RWPE2 (cell line): Measurements from ENCODE around the gene TTLL1.

ENCODE experiments used
- ATAC-seq: fragments of 200-7000 bp; cut with Tn5 transposase; 3 replicates; pipeline ENCODE4 v1.9.1; 2021; ENCODE audit warnings: low read depth
- DNase-seq: peaks from one replicate; pipeline ENCODE4 v3.0.0-alpha.2; 2020; ENCODE audit warnings: low spot score
- H3K27ac ChIP-seq: fragments of 450-650 bp; 2 replicates; pipeline ENCODE4 v1.5.1; 2017; ENCODE audit warnings: mild to moderate bottlenecking; ENCODE audit not compliant: poor library complexity, severe bottlenecking
- H3K27me3 ChIP-seq: fragments of 250-450 bp; sonication (Bioruptor Pico); 2 replicates; pipeline ENCODE4 v1.5.1; 2021; ENCODE audit warnings: mild to moderate bottlenecking, moderate library complexity; ENCODE audit not compliant: insufficient read depth, poor library complexity, severe bottlenecking
- H3K36me3 ChIP-seq: fragments of 250-450 bp; sonication (Bioruptor Pico); 2 replicates; pipeline ENCODE4 v1.5.1; 2020; ENCODE audit warnings: low read depth, mild to moderate bottlenecking, moderate library complexity
- H3K4me1 ChIP-seq: fragments of 250-450 bp; sonication (Bioruptor Pico); 2 replicates; pipeline ENCODE4 v1.5.1; 2021; ENCODE audit warnings: mild to moderate bottlenecking, moderate library complexity; ENCODE audit not compliant: insufficient read depth, poor library complexity, severe bottlenecking
- H3K4me3 ChIP-seq: fragments of 250-450 bp; sonication (Bioruptor Pico); 2 replicates; pipeline ENCODE4 v1.5.1; 2021; ENCODE audit warnings: mild to moderate bottlenecking, moderate library complexity; ENCODE audit not compliant: severe bottlenecking
- H3K9me3 ChIP-seq: fragments of 250-450 bp; sonication (Bioruptor Pico); 2 replicates; pipeline ENCODE4 v1.5.1; 2021; ENCODE audit warnings: mild to moderate bottlenecking, moderate library complexity; ENCODE audit not compliant: severe bottlenecking
- CTCF ChIP-seq: fragments of 450-650 bp; IDR thresholded peaks from one replicate; pipeline ENCODE4 v1.5.1; 2017; ENCODE audit warnings: mild to moderate bottlenecking, moderate library complexity; ENCODE audit not compliant: poor library complexity, severe bottlenecking

The TTLL1 gene

GRCh38 chr22:43133401-43133800 lies 44.2 kb upstream of the TTLL1 start:
- no peak for TF ChIP-seq CTCF
- ATAC-seq (no peak), DNase-seq (no peak)
- no peak overlapping the region for H3K4me3 ChIP-seq
- H3K36me3 ChIP-seq: peaks cover 43% of the 10 kb centered on the region
- H3K27ac ChIP-seq: no peak overlapping the region
- no peaks in the 10 kb centered on the region for H3K27me3 ChIP-seq
- no peaks in the 10 kb centered on the region for H3K4me1 ChIP-seq
- H3K9me3 ChIP-seq: no peaks in the 10 kb centered on the region

- Histone ChIP-seq H3K9me3 (no peaks in the 10 kb centered on the region), H3K27ac (no peak overlapping the region), H3K36me3 (peaks cover 33% of the 10 kb centered on the region), H3K4me1 (peaks cover 11% of the 10 kb centered on the region), H3K4me3 (no peak overlapping the region), H3K27me3 (no peaks in the 10 kb centered on the region)
- TF ChIP-seq CTCF: no peak
- no peak for DNase-seq
- no peak for ATAC-seq
Measured at GRCh38 chr22:43131773-43132501, 42.7 kb upstream of the TTLL1 start.

GRCh38 chr22:43129426-43130425 lies 40.5 kb upstream of the TTLL1 start:
- Histone ChIP-seq H3K4me3 (no peak overlapping the region), H3K4me1 (peaks cover 20% of the 10 kb centered on the region), H3K9me3 (no peaks in the 10 kb centered on the region), H3K27me3 (no peaks in the 10 kb centered on the region), H3K36me3 (peaks cover 13% of the 10 kb centered on the region), H3K27ac (peak overlapping the region; percentile 89)
- no peak for TF ChIP-seq CTCF
- no peak for DNase-seq
- no peak for ATAC-seq

- Histone ChIP-seq H3K36me3 (peaks cover 12% of the 10 kb centered on the region), H3K4me1 (peaks cover 20% of the 10 kb centered on the region), H3K27me3 (no peaks in the 10 kb centered on the region), H3K27ac (peak overlapping the region; percentile 89), H3K9me3 (no peaks in the 10 kb centered on the region), H3K4me3 (no peak overlapping the region)
- DNase-seq (no peak), ATAC-seq (no peak)
- no peak for TF ChIP-seq CTCF
Measured at GRCh38 chr22:43128928-43129424, 39.8 kb upstream of the TTLL1 start.
